Duodenal mucosa (tissue), 2 donors: ENCODE results near the gene NOX4.

Experiments used
- H3K27ac ChIP-seq: one replicate; pipeline ENCODE4 v1.7.0; 2013; ENCODE audit warnings: low read depth, low read length
- H3K27me3 ChIP-seq, 2 donors: one replicate each; pipeline ENCODE4 v1.7.0; 2013; ENCODE audit warnings: low read length in 2 of 2, control low read depth in 1 of 2; ENCODE audit not compliant: insufficient read depth in 2 of 2, control insufficient read depth in 1 of 2
- H3K36me3 ChIP-seq, 2 donors: one replicate each; pipeline ENCODE4 v1.7.0; 2013; ENCODE audit warnings: low read length in 2 of 2, control low read depth in 1 of 2; ENCODE audit not compliant: insufficient read depth in 2 of 2, control insufficient read depth in 1 of 2
- H3K4me1 ChIP-seq, 2 donors: one replicate each; pipeline ENCODE4 v1.7.0; 2013; ENCODE audit warnings: low read length in 2 of 2, control low read depth in 1 of 2; ENCODE audit not compliant: insufficient read depth in 2 of 2, control insufficient read depth in 1 of 2
- H3K4me3 ChIP-seq, 2 donors: one replicate each; pipeline ENCODE4 v1.7.0; 2013; ENCODE audit warnings: low read length in 2 of 2, low read depth in 1 of 2
- H3K9ac ChIP-seq, 2 donors: one replicate each; pipeline ENCODE4 v1.7.0; 2013; ENCODE audit warnings: low read length in 2 of 2, low read depth in 1 of 2
- H3K9me3 ChIP-seq, 2 donors: one replicate each; pipeline ENCODE4 v1.7.0; 2013; ENCODE audit warnings: low read length in 2 of 2, control low read depth in 1 of 2; ENCODE audit not compliant: control insufficient read depth in 1 of 2

NOX4 gene

DNA sequence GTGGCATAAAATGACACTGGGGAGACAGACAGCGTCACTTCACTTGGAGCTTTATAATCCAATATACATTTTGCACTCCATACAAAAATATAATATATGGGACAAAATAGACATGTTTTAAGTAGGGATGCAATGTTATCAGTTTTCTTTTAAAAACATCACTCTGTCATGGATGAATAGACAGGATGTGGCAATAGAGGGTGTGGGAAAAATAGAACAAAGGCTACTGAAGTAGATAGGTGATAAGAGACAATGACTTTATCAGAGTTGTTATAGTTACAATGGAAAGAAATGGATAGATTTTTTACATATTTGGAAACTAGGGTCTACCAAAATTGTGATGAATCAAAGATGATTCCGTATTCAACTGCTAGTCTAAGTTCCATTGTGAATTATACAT is 13.1 kb upstream of the NOX4 start:
- Histone ChIP-seq H3K4me1 (no peaks in the 10 kb centered on the region), H3K27me3 (no peaks in the 10 kb centered on the region), H3K27ac (no peak overlapping the region), H3K9ac (no peak overlapping the region), H3K9me3 (no peaks in the 10 kb centered on the region), H3K4me3 (no peak overlapping the region), H3K36me3 (no peaks in the 10 kb centered on the region)

- no peaks in the 10 kb centered on the region for H3K27me3 ChIP-seq
- H3K4me1 ChIP-seq, result no peaks in the 10 kb centered on the region
- H3K9ac ChIP-seq, result no peak overlapping the region
- no peak overlapping the region for H3K27ac ChIP-seq
- no peak overlapping the region for H3K4me3 ChIP-seq
- no peaks in the 10 kb centered on the region for H3K36me3 ChIP-seq
- H3K9me3 ChIP-seq, result no peaks in the 10 kb centered on the region
Measured at GRCh38 chr11:89503422-89503821, 12.2 kb upstream of the NOX4 start.

DNA sequence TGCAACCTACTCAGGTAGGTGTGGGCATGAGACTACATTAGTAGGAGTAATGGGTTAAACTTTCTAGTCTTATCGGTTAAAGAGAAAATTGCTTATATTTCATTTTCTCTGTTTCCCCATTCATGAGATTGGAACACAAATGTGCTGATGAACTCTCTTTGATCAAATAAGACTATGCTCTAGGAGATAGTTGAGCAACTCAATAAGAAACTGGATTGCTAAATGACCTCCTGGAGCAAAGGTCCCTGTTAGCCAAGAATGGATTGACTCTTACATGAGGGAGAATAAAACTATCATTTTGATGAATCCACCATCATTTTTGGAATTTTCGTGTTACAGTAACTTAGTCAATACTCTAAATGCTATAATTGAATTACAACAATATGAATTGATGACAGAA is 11.1 kb upstream of the NOX4 start:
- H3K9me3 ChIP-seq, result no peaks in the 10 kb centered on the region
- H3K27ac ChIP-seq, result no peak overlapping the region
- H3K4me3 ChIP-seq, result no peak overlapping the region
- H3K27me3 ChIP-seq, result no peaks in the 10 kb centered on the region
- H3K4me1 ChIP-seq, result no peaks in the 10 kb centered on the region
- H3K36me3 ChIP-seq, result no peaks in the 10 kb centered on the region
- H3K9ac ChIP-seq, result no peak overlapping the region

GRCh38 chr11:89500336-89500735 is 9.2 kb upstream of the NOX4 start:
- Histone ChIP-seq H3K4me3 (no peak overlapping the region), H3K36me3 (no peaks in the 10 kb centered on the region), H3K27ac (no peak overlapping the region), H3K27me3 (no peaks in the 10 kb centered on the region), H3K9me3 (no peaks in the 10 kb centered on the region), H3K9ac (no peak overlapping the region), H3K4me1 (no peaks in the 10 kb centered on the region)

GRCh38 chr11:89498845-89499448 is 7.8 kb upstream of the NOX4 start:
- Histone ChIP-seq H3K27ac (no peak overlapping the region), H3K27me3 (no peaks in the 10 kb centered on the region), H3K9ac (no peak overlapping the region), H3K36me3 (no peaks in the 10 kb centered on the region), H3K9me3 (no peaks in the 10 kb centered on the region), H3K4me3 (no peak overlapping the region), H3K4me1 (no peaks in the 10 kb centered on the region)

GRCh38 chr11:89495951-89496350 is 4.8 kb upstream of the NOX4 start:
- no peak overlapping the region for H3K27ac ChIP-seq
- no peak overlapping the region for H3K4me3 ChIP-seq
- no peaks in the 10 kb centered on the region for H3K9me3 ChIP-seq
- peaks cover 0 to 4% of the 10 kb centered on the region in 2 donors for H3K27me3 ChIP-seq
- no peak overlapping the region for H3K9ac ChIP-seq
- H3K4me1 ChIP-seq, result no peaks in the 10 kb centered on the region
- no peaks in the 10 kb centered on the region for H3K36me3 ChIP-seq

GRCh38 chr11:89493431-89493830 is 2.3 kb upstream of the NOX4 start:
- no peaks in the 10 kb centered on the region for H3K9me3 ChIP-seq
- H3K4me1 ChIP-seq, result no peaks in the 10 kb centered on the region
- no peaks in the 10 kb centered on the region for H3K36me3 ChIP-seq
- H3K9ac ChIP-seq, result no peak overlapping the region
- H3K4me3 ChIP-seq, result no peak overlapping the region
- H3K27me3 ChIP-seq, result peaks cover 5 to 9% of the 10 kb centered on the region in 2 donors
- no peak overlapping the region for H3K27ac ChIP-seq

GRCh38 chr11:89490602-89490980 is 584 bp downstream of the NOX4 start:
- no peaks in the 10 kb centered on the region for H3K9me3 ChIP-seq
- no peaks in the 10 kb centered on the region for H3K36me3 ChIP-seq
- no peak overlapping the region for H3K27ac ChIP-seq
- H3K27me3 ChIP-seq, result peaks cover 5 to 9% of the 10 kb centered on the region in 2 donors
- H3K4me1 ChIP-seq, result no peaks in the 10 kb centered on the region
- no peak overlapping the region for H3K4me3 ChIP-seq
- no peak overlapping the region for H3K9ac ChIP-seq

DNA sequence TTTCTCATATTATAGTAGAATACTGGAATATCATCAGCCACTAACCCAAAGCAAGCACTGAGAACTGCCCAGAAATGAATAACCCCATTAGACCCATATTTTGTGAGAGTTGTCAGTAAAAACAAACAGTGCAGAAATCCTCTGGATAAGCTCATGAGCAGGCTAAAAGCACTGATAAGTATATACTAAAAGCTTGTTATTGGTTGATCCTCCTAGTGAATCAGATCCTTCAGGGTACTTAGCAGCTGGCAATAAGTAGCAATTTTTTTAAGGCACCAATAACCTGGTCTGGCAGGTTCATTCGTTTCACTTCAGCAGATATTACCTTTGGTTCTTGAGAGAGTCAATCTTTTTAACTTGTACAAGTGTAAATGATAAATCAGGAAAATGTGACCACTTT is 1.2 kb downstream of the NOX4 start:
- H3K9ac ChIP-seq, result no peak overlapping the region
- H3K27ac ChIP-seq, result no peak overlapping the region
- H3K27me3 ChIP-seq, result peaks cover 5 to 9% of the 10 kb centered on the region in 2 donors
- no peaks in the 10 kb centered on the region for H3K9me3 ChIP-seq
- H3K4me1 ChIP-seq, result no peaks in the 10 kb centered on the region
- H3K36me3 ChIP-seq, result no peaks in the 10 kb centered on the region
- H3K4me3 ChIP-seq, result no peak overlapping the region

DNA sequence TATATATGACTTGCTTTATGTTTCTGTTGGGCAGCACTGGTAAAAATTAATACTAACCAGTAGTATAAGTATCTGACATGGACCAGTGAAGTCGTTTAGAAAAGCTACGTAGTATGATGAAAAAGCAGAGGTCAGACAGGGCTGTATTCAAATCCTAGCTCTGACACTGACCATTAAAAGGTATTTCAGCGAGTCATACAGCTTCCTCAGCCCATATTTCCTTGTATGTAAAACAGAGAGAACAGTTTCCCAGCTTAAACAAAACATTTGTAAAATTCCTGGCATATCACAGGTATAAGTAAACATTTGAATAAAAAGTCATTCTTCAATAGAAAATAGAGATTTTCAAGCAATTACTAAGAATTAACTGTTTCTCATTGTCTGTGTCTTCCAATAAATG is 4.2 kb downstream of the NOX4 start:
- Histone ChIP-seq H3K9ac (no peak overlapping the region), H3K36me3 (no peaks in the 10 kb centered on the region), H3K27me3 (peaks cover 5 to 9% of the 10 kb centered on the region in 2 donors), H3K4me1 (no peaks in the 10 kb centered on the region), H3K9me3 (no peaks in the 10 kb centered on the region), H3K27ac (no peak overlapping the region), H3K4me3 (no peak overlapping the region)

DNA sequence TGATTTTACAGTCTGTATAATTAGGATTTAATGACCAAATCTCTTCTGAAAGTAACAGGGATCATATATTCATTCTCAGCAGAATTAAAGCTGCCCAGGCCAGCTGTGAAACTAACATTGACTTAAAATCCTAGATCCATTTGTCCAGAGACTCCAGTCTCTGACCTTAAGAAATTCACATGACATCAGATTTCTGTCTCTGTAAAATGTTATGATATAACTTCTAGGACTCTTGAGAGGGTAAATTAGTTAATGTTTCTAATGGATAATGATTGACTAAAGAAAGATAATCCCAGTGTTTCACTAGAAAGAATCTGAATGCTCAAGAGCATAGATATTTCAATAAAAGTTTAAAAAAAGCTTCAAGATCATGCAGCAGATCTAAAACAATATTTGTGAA is 6.3 kb downstream of the NOX4 start:
- H3K9ac ChIP-seq, result no peak overlapping the region
- H3K4me3 ChIP-seq, result no peak overlapping the region
- no peaks in the 10 kb centered on the region for H3K9me3 ChIP-seq
- no peaks in the 10 kb centered on the region for H3K4me1 ChIP-seq
- H3K27me3 ChIP-seq, result no peaks in the 10 kb centered on the region
- H3K27ac ChIP-seq, result no peak overlapping the region
- H3K36me3 ChIP-seq, result no peaks in the 10 kb centered on the region
